ENCODE results near the gene RIPOR3.
"Not testable (repeated sequence)": the region's sequence is repeated elsewhere in the genome, so short reads cannot be mapped to it uniquely, and the experiment has no call there.

The RIPOR3 gene

GRCh38 chr20:50651676-50652075, 39.7 kb downstream of the RIPOR3 start:
- DNase-seq, result no peak

- no peak for DNase-seq
Observed at GRCh38 chr20:50649590-50649989, 41.8 kb downstream of the RIPOR3 start.

- DNase-seq, result no peak
Observed at GRCh38 chr20:50648651-50649050, 42.7 kb downstream of the RIPOR3 start.

- no peak for DNase-seq
Observed at GRCh38 chr20:50646483-50646996, 44.8 kb downstream of the RIPOR3 start.

- no peak for DNase-seq
Observed at GRCh38 chr20:50645253-50646068, 45.9 kb downstream of the RIPOR3 start.

GRCh38 chr20:50642288-50642803, 49.0 kb downstream of the RIPOR3 start:
- no peak for DNase-seq

DNA sequence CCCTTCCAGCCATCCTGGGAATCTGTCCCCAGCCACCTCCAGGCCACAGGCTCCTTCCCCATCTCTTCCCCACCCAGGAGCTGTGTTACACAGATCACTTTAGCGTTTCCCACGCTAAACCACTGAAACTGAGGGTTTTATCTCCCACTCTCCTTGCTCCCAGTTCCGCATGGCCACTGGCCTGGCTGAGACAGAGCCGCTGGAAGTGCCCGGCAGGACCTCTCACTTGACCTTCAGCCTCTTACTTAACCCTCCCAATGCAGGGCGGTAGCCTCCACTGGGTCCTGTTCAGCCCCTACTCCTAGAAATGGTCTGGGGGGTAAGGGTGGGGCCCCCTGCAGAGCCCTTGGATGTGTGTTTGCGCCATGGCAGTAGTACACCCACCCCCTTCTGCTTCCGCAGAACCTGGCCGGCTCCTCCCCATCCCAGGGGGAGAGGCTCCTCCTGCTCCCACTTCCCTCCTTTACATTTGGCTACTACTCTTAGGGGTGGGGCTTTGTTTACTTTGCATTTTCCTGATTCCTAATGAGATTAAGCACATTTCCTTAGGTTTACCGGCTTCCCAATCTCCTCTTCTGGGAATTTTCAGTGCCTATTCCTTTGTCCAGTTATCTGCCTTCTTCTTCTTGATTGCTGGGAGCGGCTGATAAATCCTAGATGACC, 49.6 kb downstream of the RIPOR3 start:
- DNase-seq, result not testable (repeated sequence)

- not testable (repeated sequence) for DNase-seq
Observed at GRCh38 chr20:50639971-50640711, 51.2 kb downstream of the RIPOR3 start.

DNA sequence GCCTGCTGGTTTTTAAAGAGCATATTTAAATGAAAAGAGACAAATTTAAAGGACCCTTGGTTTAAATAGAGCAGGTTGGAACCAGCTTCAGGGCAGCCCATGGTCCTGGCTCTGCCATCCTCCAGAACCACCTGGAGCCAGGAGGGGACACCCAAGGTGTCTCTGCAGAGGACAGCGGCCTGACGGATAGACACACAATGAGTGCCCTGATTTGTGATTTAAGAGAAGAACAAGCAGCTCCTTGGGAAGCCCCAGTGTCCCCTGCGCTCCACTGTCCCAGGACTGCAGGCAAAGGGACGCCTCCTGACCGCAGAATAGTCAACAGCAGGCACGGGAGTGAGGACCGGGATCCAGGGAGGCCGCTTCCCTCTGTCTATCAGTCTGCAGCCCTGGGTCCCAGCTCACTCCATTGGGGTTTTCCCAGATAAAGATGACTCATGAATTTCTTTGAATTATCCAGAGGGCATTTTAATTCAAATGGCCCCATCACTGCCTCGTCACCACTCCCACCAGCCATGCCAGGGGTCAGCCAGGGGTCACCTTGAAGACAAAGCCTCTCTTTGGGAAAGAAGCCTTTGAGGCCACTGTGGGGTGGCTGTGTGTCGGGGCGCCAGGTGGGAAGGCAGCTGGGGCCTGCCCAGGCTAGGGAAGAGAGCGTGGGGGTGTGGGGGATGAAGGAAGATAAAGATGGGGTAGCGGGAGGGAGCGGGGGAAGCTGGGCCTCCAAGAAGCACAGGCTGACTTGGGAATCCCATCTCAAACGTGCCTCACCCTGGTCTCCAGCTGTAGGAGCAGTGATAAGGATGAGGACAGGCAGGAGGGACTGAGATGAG, 53.1 kb downstream of the RIPOR3 start:
- not testable (repeated sequence) for DNase-seq

DNA sequence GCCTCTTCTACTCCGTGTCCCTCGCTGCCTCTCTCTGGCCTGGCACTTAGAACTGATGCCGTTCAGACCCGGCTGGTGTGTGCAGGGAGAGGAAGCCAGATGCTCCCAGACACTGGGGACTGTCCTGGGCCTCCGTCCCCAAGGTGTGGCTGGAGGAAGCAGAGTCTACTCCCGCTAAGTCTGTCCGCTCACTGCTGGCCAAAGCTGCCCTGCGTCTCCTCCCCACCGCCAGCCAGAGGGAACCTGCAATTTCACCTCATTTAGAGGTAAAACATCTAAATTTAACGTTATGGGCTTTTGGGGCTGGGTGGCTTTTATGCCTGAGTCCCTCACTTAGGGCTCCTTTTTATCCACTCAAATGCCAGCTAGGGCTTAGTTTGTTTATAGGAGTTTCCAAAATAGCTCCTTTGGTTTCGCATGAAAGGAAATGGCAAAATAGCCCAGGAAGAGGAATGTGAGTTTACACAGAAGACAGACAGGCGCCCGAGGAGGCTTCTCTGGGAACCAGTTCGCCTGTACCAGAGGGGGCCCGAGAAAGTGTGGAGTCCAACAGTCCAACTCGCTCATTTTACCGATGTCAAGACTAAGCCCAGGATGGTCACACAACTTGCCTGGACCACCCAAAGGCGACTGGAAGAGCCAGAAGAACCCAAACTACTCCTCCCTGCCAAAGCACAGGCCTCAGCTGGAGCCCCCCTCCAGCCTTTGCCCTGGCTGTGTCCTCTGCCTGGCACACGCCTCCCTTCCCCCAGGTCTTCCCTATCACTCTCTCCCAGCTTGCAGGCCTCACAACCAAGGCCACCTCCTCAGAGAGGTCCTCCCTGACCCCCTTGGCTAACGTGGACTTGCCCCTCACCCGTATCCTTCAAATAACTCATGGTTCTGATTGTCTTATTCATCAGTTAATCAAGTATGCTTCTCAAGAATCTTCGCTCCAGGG, 54.5 kb downstream of the RIPOR3 start:
- no peak for DNase-seq

GRCh38 chr20:50635676-50636600, 55.4 kb downstream of the RIPOR3 start:
- peak; percentile 21 for DNase-seq

DNA sequence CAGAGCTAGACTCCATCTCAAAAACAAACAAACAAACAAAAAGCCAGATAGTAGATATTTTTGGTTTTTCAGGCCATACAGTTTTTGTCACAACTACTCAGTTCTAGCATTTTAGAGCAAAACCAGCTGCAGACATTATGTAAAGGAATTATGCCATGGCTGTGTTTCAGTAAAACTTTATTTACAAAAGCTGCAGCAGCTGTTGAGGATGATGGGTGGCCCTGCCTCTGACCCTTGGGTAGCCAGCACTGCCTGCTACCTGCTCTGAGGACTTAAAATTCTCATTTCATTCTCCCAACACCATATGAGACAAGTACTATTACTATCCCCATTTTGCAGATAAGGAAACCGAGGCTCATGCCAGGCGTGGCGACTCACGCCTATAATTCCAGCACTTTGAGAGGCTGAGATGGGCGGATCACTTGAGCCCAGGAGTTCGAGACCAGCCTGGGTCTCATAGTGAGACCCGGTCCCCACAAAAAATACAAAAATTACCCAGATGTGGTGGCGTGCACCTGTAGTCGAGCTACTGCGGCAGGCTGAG, 56.3 kb downstream of the RIPOR3 start:
- no peak for DNase-seq

- DNase-seq, result no peak
Observed at GRCh38 chr20:50634191-50634590, 57.2 kb downstream of the RIPOR3 start.

DNA sequence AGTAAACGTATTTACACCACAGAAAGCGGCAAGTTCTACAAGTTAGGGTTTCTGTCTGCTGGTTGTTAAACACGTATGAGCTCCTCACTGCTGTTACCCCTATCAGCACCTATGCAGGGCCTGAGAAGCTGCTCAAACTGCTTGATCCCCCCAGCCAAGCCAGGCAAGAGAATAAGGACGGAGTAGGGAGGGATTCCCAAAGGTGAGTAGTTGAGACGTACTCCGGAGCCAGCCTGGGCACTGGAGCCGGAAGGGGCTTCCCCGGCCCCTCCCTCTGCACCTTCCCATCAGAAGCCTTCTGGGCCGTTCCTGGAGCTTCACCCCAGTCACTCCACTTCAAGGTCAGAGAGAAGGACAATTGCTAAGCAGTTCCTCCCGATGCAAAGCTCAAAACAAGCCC, 58.0 kb downstream of the RIPOR3 start:
- DNase-seq, result no peak

- DNase-seq, result no peak
Observed at GRCh38 chr20:50632701-50633100, 58.6 kb downstream of the RIPOR3 start.

- no peak for DNase-seq
Observed at GRCh38 chr20:50632236-50632635, 59.1 kb downstream of the RIPOR3 start.

DNA sequence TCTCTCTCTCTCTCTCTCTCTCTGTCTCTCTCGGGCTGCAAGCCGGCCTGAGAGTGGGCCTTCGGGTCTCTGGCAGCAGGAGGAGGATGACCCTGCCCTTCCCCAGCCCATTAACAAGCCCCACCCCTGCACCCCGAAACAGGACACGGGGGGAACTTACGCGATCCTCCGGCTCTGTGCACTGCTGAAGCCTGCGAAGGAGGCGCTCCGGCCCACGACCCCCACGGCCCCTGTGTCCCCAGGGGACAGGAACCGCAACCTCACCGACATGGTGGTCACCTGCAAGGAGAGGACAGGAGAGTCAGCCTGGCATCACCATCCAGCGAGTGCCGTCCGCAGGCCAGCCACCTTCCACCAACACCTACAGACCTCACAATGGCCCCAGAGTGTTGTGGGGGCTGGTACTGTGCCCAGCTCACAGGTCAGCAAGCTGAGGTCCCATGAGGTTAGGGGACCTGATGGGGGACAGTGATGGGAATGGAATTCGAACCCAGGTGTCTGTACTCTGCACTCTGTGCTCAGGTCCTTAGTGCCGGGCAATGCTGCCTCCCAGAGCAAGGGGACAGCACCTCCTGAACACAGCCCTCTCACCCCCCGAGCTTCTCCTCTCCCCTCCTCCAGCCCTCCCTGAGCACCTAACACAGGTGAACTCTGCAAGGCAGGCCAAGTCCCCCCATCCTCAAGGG, 60.6 kb downstream of the RIPOR3 start:
- no peak for DNase-seq

- no peak for DNase-seq
Observed at GRCh38 chr20:50629670-50630045, 61.7 kb downstream of the RIPOR3 start.

All from activated CD4-positive, alpha-beta T cell treated with anti-CD3 and anti-CD28 coated beads for 1 hour (primary cell).